Spleen (tissue), 11 donors: Measurements from ENCODE around the gene ALS2CL. TPM values are rescaled to one million over a fixed set of nuclear protein-coding genes. Genes with fewer than 3 reads are reported as not detected.

Experiments used
- DNase-seq: peaks from one replicate; pipeline ENCODE4 v3.0.0-alpha.2; 2020
- H3K27ac ChIP-seq, 8 donors: fragments of 200-600 bp; sonication (generic) in 7 of 8; 1 replicate in 4 of 8; 2 replicates in 4 of 8; pipeline versions ENCODE4 v1.5.0 to v1.8.0; 2016 to 2021; ENCODE audit warnings: inconsistent platforms in 4 of 8, mild to moderate bottlenecking in 4 of 8, moderate library complexity in 1 of 8
- H3K27me3 ChIP-seq, 7 donors: fragments of 200-600 bp; sonication (generic) in 6 of 7; replicated peaks in 1 of 7; 1 replicate in 4 of 7; 2 replicates in 3 of 7; pipeline versions ENCODE4 v1.5.0 to v1.8.0; 2016 to 2021; ENCODE audit warnings: inconsistent platforms in 3 of 7, mild to moderate bottlenecking in 1 of 7
- H3K36me3 ChIP-seq, 6 donors: fragments of 200-600 bp; sonication (generic) in 5 of 6; 1 replicate in 4 of 6; 2 replicates in 2 of 6; pipeline versions ENCODE4 v1.5.0 to v1.8.0; 2016 to 2021; ENCODE audit warnings: inconsistent platforms in 2 of 6
- H3K4me1 ChIP-seq, 6 donors: fragments of 200-600 bp; sonication (generic) in 5 of 6; 1 replicate in 3 of 6; 2 replicates in 3 of 6; pipeline versions ENCODE4 v1.5.0 to v1.8.0; 2016 to 2021; ENCODE audit warnings: inconsistent platforms in 3 of 6
- H3K4me3 ChIP-seq, 8 donors: fragments of 200-600 bp; sonication (generic) in 7 of 8; 1 replicate in 4 of 8; 2 replicates in 4 of 8; pipeline versions ENCODE4 v1.5.0 to v1.8.0; 2016 to 2021; ENCODE audit warnings: inconsistent platforms in 4 of 8, mild to moderate bottlenecking in 4 of 8, moderate library complexity in 2 of 8
- H3K9me3 ChIP-seq, 8 donors: fragments of 200-600 bp; sonication (generic) in 7 of 8; 1 replicate in 4 of 8; 2 replicates in 4 of 8; pipeline versions ENCODE4 v1.5.0 to v1.8.0; 2016 to 2021; ENCODE audit warnings: inconsistent platforms in 4 of 8
- POLR2A ChIP-seq, 3 donors: fragments of 450-650 bp; IDR thresholded peaks; one replicate each; pipeline ENCODE4 v1.5.1; 2017; ENCODE audit warnings: antibody characterized with exemption in 3 of 3, mild to moderate bottlenecking in 1 of 3
- POLR2AphosphoS5 ChIP-seq, 3 donors: sonication (generic); formaldehyde crosslinking; IDR thresholded peaks; one replicate each; pipeline ENCODE4 v1.5.1; 2017; ENCODE audit warnings: antibody characterized with exemption in 3 of 3
- WGBS, 5 donors: extraction: QIAGEN DNeasy Blood & Tissue Kit in 3 of 5; methylation state at CpG; one replicate each; pipeline versions ENCODE4 v1.1.5 to v1.1.7; 2013 to 2018; 5-methylcytosine and 5-hydroxymethylcytosine counted together
- intact Hi-C: fragments of 100-400 bp; cut with DNase I; formaldehyde crosslinking; loops from one replicate; pipeline ENCODE4 v1.15.0; 2023; ENCODE audit warnings: low total_unique reads
- polyA plus RNA-seq, 3 donors: library from polyadenylated mRNA; stranded (reverse); fragments of 200-250 nt; gene quantifications; one replicate each; pipeline ENCODE4 v1.2.1, GENCODE V29; 2013
- total RNA-seq, 7 donors: library from RNA; depleted of rRNA in 3 of 7; stranded (reverse); fragments of >200 nt in 3 of 7; fragmentation: NEBNext Ultra II Directional in 4 of 7; extraction: Animal tissue kit (Norgen Biotek cat#: 25700) in 4 of 7; gene quantifications; one replicate each; pipeline versions ENCODE4 v1.1.0 to v1.2.1, GENCODE V29; 2016 to 2021
- TF ChIP-seq, protein P1 (sequence below), 11 experiments: fragments of 200-600 bp in 7 of 11; fragments of 450-650 bp in 4 of 11; sonication (generic) in 4 of 11; IDR thresholded peaks in 8 of 11; conservative IDR thresholded peaks in 3 of 11; 1 replicate in 7 of 11; 2 replicates in 4 of 11; pipeline versions ENCODE4 v1.4.0 to v1.8.0; 2016 to 2021; ENCODE audit warnings: antibody characterized with exemption in 11 of 11, inconsistent platforms in 4 of 11, mild to moderate bottlenecking in 1 of 11
- donor health status: healthy with polysubstance abuse.
- donor health status: DM: no; HTN: no; CAD: no; lungs with moderate emphysema.
- donor health status: DM: no; HTN: no; CAD: no.
- donor health status: Bipolar disorder and iron deficiency.
- donor health status: healthy.
- donor health status: DM: no; HTN: no; CAD: no.
- donor health status: DM: yes; HTN: yes; CAD: no.

ALS2CL gene
- total and polyA plus RNA-seq, 10 donors, result 7.9 to 61.2 (median 31.9) TPM

DNA sequence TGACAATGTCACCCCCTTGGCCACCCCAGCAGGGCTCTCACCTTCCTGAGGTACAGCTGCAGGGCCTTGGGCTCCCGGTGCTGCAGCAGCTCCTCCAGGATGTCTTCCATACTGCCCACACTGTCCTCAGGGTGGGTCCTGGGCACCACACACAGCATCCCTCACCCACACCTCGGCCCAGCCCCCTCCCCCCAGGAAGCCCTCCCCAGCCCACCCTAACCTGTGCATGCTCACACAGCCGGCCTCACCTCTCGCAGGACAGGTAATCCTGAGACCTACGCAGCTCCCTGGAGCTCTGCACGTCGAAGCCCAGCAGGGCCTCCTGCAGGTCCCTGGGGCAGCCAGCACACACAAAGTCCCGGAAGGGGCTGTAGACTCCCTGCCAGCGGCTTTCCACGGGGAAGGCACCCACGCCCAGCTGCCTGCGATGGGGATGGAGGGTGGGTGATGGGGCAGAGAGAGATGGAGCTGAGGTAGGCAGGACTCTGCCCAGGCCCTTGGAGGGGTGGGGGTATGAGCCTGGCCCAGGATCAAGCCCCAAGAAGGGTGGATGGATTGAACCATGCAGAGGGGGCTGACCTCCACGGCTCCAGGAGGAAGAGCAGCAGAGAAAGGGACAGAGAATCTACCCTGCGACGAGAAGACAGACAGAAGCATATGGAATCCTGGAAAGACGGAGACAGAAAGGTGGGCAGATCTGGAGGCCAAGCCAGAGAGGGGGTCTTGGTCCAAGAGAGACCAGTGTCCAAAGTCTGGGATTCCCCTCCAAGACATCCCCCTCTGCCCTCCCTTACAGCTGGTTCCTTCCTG is 16.7 kb downstream of the ALS2CL start:
- peak; percentile 68 for DNase-seq
- intact Hi-C loops, result no loop called here
- Histone ChIP-seq H3K27ac (peak overlapping the region in 6 of 8 donors; percentile 61 to 71 (median 64)), H3K27me3 (no peaks in the 10 kb centered on the region), H3K36me3 (peaks cover 0 to 55% (median 8%) of the 10 kb centered on the region in 6 donors), H3K9me3 (no peaks in the 10 kb centered on the region), H3K4me3 (peak overlapping the region in 5 of 8 donors; percentile 11 to 46 (median 17)), H3K4me1 (peaks cover 0 to 15% (median 0%) of the 10 kb centered on the region in 6 donors)
- 65 to 81% (median 78%) methylated on average over 12 to 16 of the region's 16 CpGs for WGBS, 5 donors
- TF ChIP-seq, protein P1, sequence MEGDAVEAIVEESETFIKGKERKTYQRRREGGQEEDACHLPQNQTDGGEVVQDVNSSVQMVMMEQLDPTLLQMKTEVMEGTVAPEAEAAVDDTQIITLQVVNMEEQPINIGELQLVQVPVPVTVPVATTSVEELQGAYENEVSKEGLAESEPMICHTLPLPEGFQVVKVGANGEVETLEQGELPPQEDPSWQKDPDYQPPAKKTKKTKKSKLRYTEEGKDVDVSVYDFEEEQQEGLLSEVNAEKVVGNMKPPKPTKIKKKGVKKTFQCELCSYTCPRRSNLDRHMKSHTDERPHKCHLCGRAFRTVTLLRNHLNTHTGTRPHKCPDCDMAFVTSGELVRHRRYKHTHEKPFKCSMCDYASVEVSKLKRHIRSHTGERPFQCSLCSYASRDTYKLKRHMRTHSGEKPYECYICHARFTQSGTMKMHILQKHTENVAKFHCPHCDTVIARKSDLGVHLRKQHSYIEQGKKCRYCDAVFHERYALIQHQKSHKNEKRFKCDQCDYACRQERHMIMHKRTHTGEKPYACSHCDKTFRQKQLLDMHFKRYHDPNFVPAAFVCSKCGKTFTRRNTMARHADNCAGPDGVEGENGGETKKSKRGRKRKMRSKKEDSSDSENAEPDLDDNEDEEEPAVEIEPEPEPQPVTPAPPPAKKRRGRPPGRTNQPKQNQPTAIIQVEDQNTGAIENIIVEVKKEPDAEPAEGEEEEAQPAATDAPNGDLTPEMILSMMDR (IDR thresholded peaks at IDR 0.05 in 8 of 11, conservative IDR thresholded peaks at IDR 0.05 in 3 of 11), result no peak
- TF ChIP-seq POLR2A (IDR thresholded peaks at IDR 0.05), result no peak
- no peak for TF ChIP-seq POLR2AphosphoS5 (IDR thresholded peaks at IDR 0.05)

DNA sequence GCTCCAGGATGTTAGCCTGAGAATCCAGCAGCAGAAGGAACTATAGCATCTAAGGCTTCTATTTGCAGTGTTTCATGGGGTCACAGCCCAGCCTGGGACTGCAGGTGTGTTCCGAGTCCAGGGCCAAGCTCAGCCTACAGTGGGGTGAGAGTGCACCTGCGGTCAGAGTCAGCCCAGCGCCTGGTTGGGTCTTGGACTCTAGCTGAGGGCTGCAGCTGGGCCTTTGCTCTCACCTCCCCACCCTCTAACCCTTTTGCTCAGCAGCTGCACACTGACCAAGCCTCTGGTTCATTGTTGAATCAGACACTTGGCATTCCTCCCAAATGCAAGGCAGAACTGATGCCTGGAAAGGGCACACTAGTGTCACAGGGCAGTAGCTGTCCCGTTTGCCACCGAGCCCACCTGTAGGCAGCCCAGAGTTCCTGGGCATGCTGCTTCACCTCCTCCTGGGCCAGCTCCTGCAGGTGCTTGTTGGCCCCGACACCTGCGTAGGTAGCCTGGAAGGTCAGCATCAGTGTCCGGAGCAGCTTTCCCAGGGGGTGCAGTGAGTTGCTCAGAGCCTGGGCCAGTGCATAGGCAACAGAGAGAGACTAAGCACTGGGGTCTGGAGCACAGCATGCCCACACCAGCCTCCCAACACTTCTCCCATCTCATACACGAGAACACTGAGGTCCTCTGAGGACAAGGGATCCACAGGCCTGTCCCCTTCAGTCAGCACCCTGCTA is 17.5 kb downstream of the ALS2CL start:
- Histone ChIP-seq H3K36me3 (peaks cover 0 to 55% (median 8%) of the 10 kb centered on the region in 6 donors), H3K4me1 (peaks cover 0 to 15% (median 0%) of the 10 kb centered on the region in 6 donors), H3K27ac (peak overlapping the region in 1 of 8 donors; percentile 69), H3K9me3 (no peaks in the 10 kb centered on the region), H3K4me3 (peak overlapping the region in 5 of 8 donors; percentile 11 to 46 (median 17)), H3K27me3 (no peaks in the 10 kb centered on the region)
- intact Hi-C loops, result no loop called here
- no peak for TF ChIP-seq POLR2A (IDR thresholded peaks at IDR 0.05)
- TF ChIP-seq, protein P1 (IDR thresholded peaks at IDR 0.05 in 8 of 11, conservative IDR thresholded peaks at IDR 0.05 in 3 of 11), result no peak
- TF ChIP-seq POLR2AphosphoS5 (IDR thresholded peaks at IDR 0.05), result no peak
- peak; percentile 56 for DNase-seq
- 74 to 87% (median 85%) methylated on average over 2 to 9 of the region's 9 CpGs for WGBS, 5 donors

DNA sequence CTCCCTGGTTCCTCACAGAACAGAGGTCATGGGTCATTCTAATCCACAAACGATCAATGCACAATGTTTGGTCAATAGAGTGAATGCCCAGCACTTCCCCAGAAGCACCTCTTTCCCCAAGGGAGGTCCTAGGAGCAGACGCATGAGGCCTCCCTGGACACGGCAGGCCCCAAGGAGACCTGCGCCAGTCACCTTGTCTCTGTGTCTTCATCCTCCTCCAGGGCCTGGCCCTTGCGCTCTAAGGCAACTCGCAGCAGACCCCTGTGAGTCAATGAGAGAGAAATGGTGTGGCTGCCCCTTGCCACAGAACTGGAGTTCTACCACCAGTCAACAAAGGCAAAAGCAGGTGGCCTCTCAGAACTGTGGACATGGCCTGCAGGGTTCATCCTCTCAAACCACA is 18.1 kb downstream of the ALS2CL start:
- Histone ChIP-seq H3K36me3 (peaks cover 0 to 54% (median 8%) of the 10 kb centered on the region in 6 donors), H3K27ac (no peak overlapping the region), H3K4me1 (peaks cover 0 to 15% (median 0%) of the 10 kb centered on the region in 6 donors), H3K27me3 (no peaks in the 10 kb centered on the region), H3K4me3 (no peak overlapping the region), H3K9me3 (no peaks in the 10 kb centered on the region)
- WGBS, 5 donors, result 85 to 96% (median 88%) methylated on average over 6 of the region's 6 CpGs
- no peak for TF ChIP-seq POLR2AphosphoS5 (IDR thresholded peaks at IDR 0.05)
- TF ChIP-seq, protein P1 (IDR thresholded peaks at IDR 0.05 in 8 of 11, conservative IDR thresholded peaks at IDR 0.05 in 3 of 11), result no peak
- no peak for TF ChIP-seq POLR2A (IDR thresholded peaks at IDR 0.05)
- peak; percentile 34 for DNase-seq
- intact Hi-C loops, result no loop called here
